GM12878 (cell line): Measurements from ENCODE around the gene MYB. TPM values are rescaled to one million over a fixed set of nuclear protein-coding genes. Genes with fewer than 3 reads are reported as not detected.

Source experiments
- ATAC-seq: fragments of 200-7000 bp; cut with Tn5 transposase; 3 replicates; pipeline ENCODE4 v1.9.1; 2020; ENCODE audit warnings: mild to moderate bottlenecking, moderate library complexity
- BruUV-seq: library from RNA; stranded (reverse); fragments of 400-500 nt; replicated peaks from 2 replicates; lab custom pipeline; 2021; lab: Mats Ljungman, UMichigan
- CTCF ChIA-PET: fragments of 300-600 bp; sonication (Branson Sonifier 250); formaldehyde crosslinking; extraction: SDS; loops from one replicate; lab custom pipeline; 2021; ENCODE audit warnings: inconsistent platforms; lab: Yijun Ruan, JAX
- POLR2A ChIA-PET: fragments of 350-600 bp; formaldehyde crosslinking; extraction: SDS; loops from one replicate; lab custom pipeline; 2021; ENCODE audit warnings: inconsistent platforms; lab: Charles Lee
- RAD21 ChIA-PET: fragments of 300-600 bp; sonication (Branson Sonifier 250); formaldehyde crosslinking; loops from one replicate; lab custom pipeline; 2023; ENCODE audit warnings: antibody characterized with exemption; ENCODE audit not compliant: unreplicated experiment; lab: Charles Lee
- SMC1A ChIA-PET: fragments of 300-600 bp; sonication (Branson Sonifier 250); formaldehyde crosslinking; loops from one replicate; lab custom pipeline; 2023; ENCODE audit not compliant: unreplicated experiment, uncharacterized antibody; lab: Charles Lee
- DNase-seq: peaks from one replicate; pipeline ENCODE4 v3.0.0-alpha.2; 2011; ENCODE audit warnings: low read depth, low spot score
- FAIRE-seq: peaks from 3 replicates; lab custom pipeline; 2011; peaks lifted over from hg19 to GRCh38; lab: Jason Lieb, UNC
- H2AFZ ChIP-seq: 2 replicates; pipeline ENCODE4 v1.6.0; 2011; ENCODE audit warnings: low read depth, low read length, control low read depth; ENCODE audit not compliant: control insufficient read depth
- H3K27ac ChIP-seq: 2 replicates; pipeline ENCODE4 v1.5.1; 2011; ENCODE audit warnings: control low read depth; ENCODE audit not compliant: control insufficient read depth, insufficient read depth
- H3K27me3 ChIP-seq, 2 experiments: replicated peaks in 1 of 2; 2 replicates each; pipeline versions ENCODE4 v1.6.0 to v1.6.1; 2011; ENCODE audit warnings: low read length in 1 of 2; ENCODE audit not compliant: control insufficient read depth in 2 of 2, insufficient read depth in 2 of 2
- H3K36me3 ChIP-seq, 2 experiments: 2 replicates each; pipeline ENCODE4 v1.5.1; 2011; ENCODE audit warnings: low read length in 1 of 2; ENCODE audit not compliant: control insufficient read depth in 2 of 2, insufficient read depth in 2 of 2
- H3K4me1 ChIP-seq: 2 replicates; pipeline ENCODE4 v1.6.1; 2011; ENCODE audit warnings: mild to moderate bottlenecking, low read length, moderate library complexity, mixed read lengths; ENCODE audit not compliant: control insufficient read depth, insufficient read depth
- H3K4me2 ChIP-seq: 2 replicates; pipeline ENCODE4 v1.6.0; 2011; ENCODE audit warnings: control low read depth; ENCODE audit not compliant: control insufficient read depth, insufficient read depth
- H3K4me3 ChIP-seq: fragments of 200-600 bp; sonication (generic); 2 replicates; pipeline ENCODE4 v1.5.1; 2016
- H3K79me2 ChIP-seq: 2 replicates; pipeline ENCODE4 v1.6.0; 2011; ENCODE audit warnings: low read length; ENCODE audit not compliant: control insufficient read depth, insufficient read depth
- H3K9ac ChIP-seq: 2 replicates; pipeline ENCODE4 v1.8.0; 2011; ENCODE audit warnings: low read length, control low read depth, mixed read lengths; ENCODE audit not compliant: control insufficient read depth, insufficient read depth
- H3K9me3 ChIP-seq: replicated peaks from 3 replicates; pipeline ENCODE4 v1.5.1; 2011; ENCODE audit warnings: mild to moderate bottlenecking, low read length; ENCODE audit not compliant: control insufficient read depth, insufficient read depth
- H4K20me1 ChIP-seq: 2 replicates; pipeline ENCODE4 v1.6.0; 2011; ENCODE audit not compliant: control insufficient read depth, insufficient read depth
- IRF4 ChIP-seq: IDR thresholded peaks from 2 replicates; pipeline ENCODE4 v1.6.1; 2011; ENCODE audit warnings: low read depth, low read length
- NFIC ChIP-seq: IDR thresholded peaks from 2 replicates; pipeline ENCODE4 v1.6.1; 2012; ENCODE audit warnings: low read depth, mild to moderate bottlenecking, inconsistent platforms, low read length, moderate library complexity
- RELA ChIP-seq: fragments of 450-650 bp; IDR thresholded peaks from 2 replicates; pipeline ENCODE4 v1.8.0; 2014; ENCODE audit warnings: borderline replicate concordance; ENCODE audit not compliant: partially characterized antibody
- RUNX3 ChIP-seq: IDR thresholded peaks from 2 replicates; pipeline ENCODE4 v1.6.1; 2012; ENCODE audit warnings: low read length, inconsistent platforms
- ZZZ3 ChIP-seq: IDR thresholded peaks from 2 replicates; pipeline ENCODE4 v1.6.1; 2011; ENCODE audit warnings: low read depth; ENCODE audit not compliant: control insufficient read depth, insufficient read length
- WGBS: methylation state at CpG from one replicate; pipeline ENCODE4 v1.1.6; 2016; ENCODE audit warnings: low lambda C conversion rate; ENCODE audit not compliant: insufficient replicate concordance, insufficient coverage; ENCODE audit errors: missing lambda C conversion rate; 5-methylcytosine and 5-hydroxymethylcytosine counted together
- in situ Hi-C: fragments of 300-500 bp; cut with MboI; formaldehyde crosslinking; loops from 9 replicates; pipeline ENCODE4 v1.14.3; 2018; ENCODE audit warnings: mixed read lengths
- intact Hi-C: fragments of 100-400 bp; cut with micrococcal nuclease; formaldehyde crosslinking; loops from one replicate; pipeline ENCODE4 v1.14.2; 2022; ENCODE audit not compliant: unreplicated experiment
- polyA plus RNA-seq, 11 experiments: library from polyadenylated mRNA; depleted of rRNA in 4 of 11; unstranded in 6 of 11; stranded (reverse) in 5 of 11; fragments of >200 nt; fragmentation: Nextera tagmentation in 4 of 11; fragmentation: Illumina TruSeq in 1 of 11; extraction: Ambion mirVana in 4 of 11; extraction: Trizol in 1 of 11; gene quantifications; 1 replicate in 1 of 11; 2 replicates in 10 of 11; pipeline versions ENCODE4 v1.2.1 to v1.2.3, GENCODE V29; 2011 to 2016; ENCODE audit warnings: inconsistent platforms in 2 of 11, missing spikeins in 2 of 11, low read depth in 1 of 11
- total RNA-seq, 4 experiments: library from RNA; depleted of rRNA in 3 of 4; stranded (reverse); fragments of >200 nt in 3 of 4; fragmentation: Illumina TruSeq in 1 of 4; extraction: Trizol in 1 of 4; gene quantifications; 2 replicates each; pipeline versions ENCODE4 v1.2.1 to v1.2.3, GENCODE V29; 2013 to 2021
- TF ChIP-seq, protein P1 (sequence below): fragments of 450-650 bp; formaldehyde crosslinking; IDR thresholded peaks from 2 replicates; pipeline ENCODE4 v1.4.0; 2020; ENCODE audit warnings: mild to moderate bottlenecking, moderate library complexity

The MYB gene
- total and polyA plus RNA-seq, 10 of the 15 experiments (the other 5 are each of a cell fraction or from before 2014, with no cell fraction given): 7.0 to 29.8 (median 21.5) TPM

DNA sequence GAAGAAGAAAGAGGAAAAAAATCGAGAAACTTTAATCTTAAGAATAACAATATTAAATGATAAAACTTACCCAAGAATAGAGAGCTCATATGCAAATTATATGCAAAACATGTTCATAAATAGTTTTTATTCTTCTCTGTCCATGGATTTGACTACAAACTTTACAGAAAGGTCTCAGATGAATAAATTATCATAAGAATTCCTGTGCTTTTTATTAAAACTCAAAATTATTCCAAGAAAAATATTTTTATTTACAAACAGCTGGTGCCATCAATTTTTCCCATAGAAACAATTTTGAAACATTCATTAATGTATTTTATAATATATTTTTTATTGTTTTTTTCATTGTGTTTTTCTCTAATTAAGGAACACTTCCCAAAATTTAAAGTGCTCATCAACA is 12.1 kb downstream of the MYB start:
- no peaks in the 10 kb centered on the region for H3K27me3 ChIP-seq
- ChIA-PET RAD21 (interaction anchor here (1.3 to 2.3 kb wide), 3 partner anchors 10 to 108 kb away, joined by 4 to 5 read pairs (median 4); no protein-coding TSS in a partner anchor), CTCF (interaction anchor here (1.0 to 2.6 kb wide), 5 partner anchors 9 to 230 kb away, joined by 3 to 11 read pairs (median 4); no protein-coding TSS in a partner anchor), SMC1A (interaction anchor here (0.7 to 5.2 kb wide), 8 partner anchors 9 to 232 kb away, joined by 3 to 23 read pairs (median 5); no protein-coding TSS in a partner anchor), POLR2A (no interaction called here)
- no peak overlapping the region for H3K27ac ChIP-seq
- H3K9me3 ChIP-seq: no peaks in the 10 kb centered on the region
- no peak overlapping the region for H3K4me3 ChIP-seq
- peaks cover 1% of the 10 kb centered on the region; the same call in 1 of the 2 replicates for H3K79me2 ChIP-seq
- DNase-seq: no peak
- FAIRE-seq: no peak
- no peaks in the 10 kb centered on the region for H4K20me1 ChIP-seq
- H3K4me2 ChIP-seq: no peak overlapping the region
- no peak for TF ChIP-seq ZZZ3
- in situ Hi-C loops: no loop called here
- WGBS: 94% methylated on average over 1 of the region's 1 CpG
- intact Hi-C loops: no loop called here
- peaks cover 9% of the 10 kb centered on the region; the same call in 1 of the 2 replicates for H3K4me1 ChIP-seq
- peaks cover 18 to 42% of the 10 kb centered on the region in 2 experiments for H3K36me3 ChIP-seq
- no peak overlapping the region for H2AFZ ChIP-seq
- ATAC-seq: no peak
- no TSS peak for BruUV-seq
- H3K9ac ChIP-seq: no peak overlapping the region

DNA sequence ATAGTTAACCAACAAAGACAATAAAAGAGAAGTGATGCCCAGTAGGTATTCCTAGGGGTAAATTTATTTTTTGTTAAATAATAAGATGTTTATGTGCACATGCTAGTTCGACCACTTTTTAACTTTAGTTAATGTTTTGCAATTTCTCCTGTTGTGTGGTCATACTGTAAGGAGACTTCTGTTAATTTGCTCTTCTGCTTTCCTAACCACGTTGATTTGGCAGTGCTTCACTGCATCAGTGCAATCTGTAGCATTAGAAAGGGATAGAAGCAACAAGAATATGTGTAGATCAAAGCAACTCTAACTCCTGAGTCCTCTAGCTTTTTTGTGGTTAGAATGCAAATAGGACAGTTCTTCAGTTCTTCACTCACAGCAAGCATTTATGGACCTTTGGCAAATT is 13.9 kb downstream of the MYB start:
- Histone ChIP-seq H3K4me2 (no peak overlapping the region), H3K36me3 (peaks cover 18 to 45% of the 10 kb centered on the region in 2 experiments), H3K4me3 (no peak overlapping the region), H3K9ac (no peak overlapping the region), H2AFZ (no peak overlapping the region), H3K4me1 (peaks cover 9% of the 10 kb centered on the region; the same call in 1 of the 2 replicates), H3K27ac (no peak overlapping the region), H3K27me3 (no peaks in the 10 kb centered on the region), H3K9me3 (no peaks in the 10 kb centered on the region), H3K79me2 (no peaks in the 10 kb centered on the region), H4K20me1 (no peaks in the 10 kb centered on the region)
- BruUV-seq: no TSS peak
- RAD21 ChIA-PET: interaction anchor here (1.2 to 1.5 kb wide), 2 partner anchors 11 to 51 kb away, joined by 3 to 6 read pairs; no protein-coding TSS in a partner anchor
- ATAC-seq: no peak
- no peak for FAIRE-seq
- CTCF ChIA-PET: interaction anchor here (2.2 to 2.6 kb wide), 2 partner anchors 11 to 228 kb away, joined by 7 to 11 read pairs; no protein-coding TSS in a partner anchor
- no peak for TF ChIP-seq NFIC
- TF ChIP-seq RELA: no peak
- 0 out of 2 replicates have a peak, but pooled peaks have one; percentile 22 for TF ChIP-seq RUNX3
- TF ChIP-seq, protein P1, sequence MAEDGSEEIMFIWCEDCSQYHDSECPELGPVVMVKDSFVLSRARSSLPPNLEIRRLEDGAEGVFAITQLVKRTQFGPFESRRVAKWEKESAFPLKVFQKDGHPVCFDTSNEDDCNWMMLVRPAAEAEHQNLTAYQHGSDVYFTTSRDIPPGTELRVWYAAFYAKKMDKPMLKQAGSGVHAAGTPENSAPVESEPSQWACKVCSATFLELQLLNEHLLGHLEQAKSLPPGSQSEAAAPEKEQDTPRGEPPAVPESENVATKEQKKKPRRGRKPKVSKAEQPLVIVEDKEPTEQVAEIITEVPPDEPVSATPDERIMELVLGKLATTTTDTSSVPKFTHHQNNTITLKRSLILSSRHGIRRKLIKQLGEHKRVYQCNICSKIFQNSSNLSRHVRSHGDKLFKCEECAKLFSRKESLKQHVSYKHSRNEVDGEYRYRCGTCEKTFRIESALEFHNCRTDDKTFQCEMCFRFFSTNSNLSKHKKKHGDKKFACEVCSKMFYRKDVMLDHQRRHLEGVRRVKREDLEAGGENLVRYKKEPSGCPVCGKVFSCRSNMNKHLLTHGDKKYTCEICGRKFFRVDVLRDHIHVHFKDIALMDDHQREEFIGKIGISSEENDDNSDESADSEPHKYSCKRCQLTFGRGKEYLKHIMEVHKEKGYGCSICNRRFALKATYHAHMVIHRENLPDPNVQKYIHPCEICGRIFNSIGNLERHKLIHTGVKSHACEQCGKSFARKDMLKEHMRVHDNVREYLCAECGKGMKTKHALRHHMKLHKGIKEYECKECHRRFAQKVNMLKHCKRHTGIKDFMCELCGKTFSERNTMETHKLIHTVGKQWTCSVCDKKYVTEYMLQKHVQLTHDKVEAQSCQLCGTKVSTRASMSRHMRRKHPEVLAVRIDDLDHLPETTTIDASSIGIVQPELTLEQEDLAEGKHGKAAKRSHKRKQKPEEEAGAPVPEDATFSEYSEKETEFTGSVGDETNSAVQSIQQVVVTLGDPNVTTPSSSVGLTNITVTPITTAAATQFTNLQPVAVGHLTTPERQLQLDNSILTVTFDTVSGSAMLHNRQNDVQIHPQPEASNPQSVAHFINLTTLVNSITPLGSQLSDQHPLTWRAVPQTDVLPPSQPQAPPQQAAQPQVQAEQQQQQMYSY (CRISPR knock-in tag): no peak
- no peak for TF ChIP-seq IRF4
- WGBS: 53% methylated on average over 2 of the region's 2 CpGs
- POLR2A ChIA-PET: interaction anchor here (1.0 kb wide), 1 partner anchor 12 kb away, joined by 4 read pairs; no protein-coding TSS in a partner anchor
- in situ Hi-C loops: no loop called here
- DNase-seq: no peak
- SMC1A ChIA-PET: interaction anchor here (5.2 kb wide), 1 partner anchor 7 kb away, joined by 23 read pairs; no protein-coding TSS in a partner anchor
- intact Hi-C loops: no loop called here
